ENCODE results near the gene CSMD2. TPM values are rescaled to one million over a fixed set of nuclear protein-coding genes. Genes with fewer than 3 reads are reported as not detected.
A peak's percentile ranks its signal among the peaks of the same experiment; 100 is the strongest.

Gene CSMD2
- total and polyA plus RNA-seq, 7 donors: 0.02 to 0.32 (median 0.10) TPM

DNA sequence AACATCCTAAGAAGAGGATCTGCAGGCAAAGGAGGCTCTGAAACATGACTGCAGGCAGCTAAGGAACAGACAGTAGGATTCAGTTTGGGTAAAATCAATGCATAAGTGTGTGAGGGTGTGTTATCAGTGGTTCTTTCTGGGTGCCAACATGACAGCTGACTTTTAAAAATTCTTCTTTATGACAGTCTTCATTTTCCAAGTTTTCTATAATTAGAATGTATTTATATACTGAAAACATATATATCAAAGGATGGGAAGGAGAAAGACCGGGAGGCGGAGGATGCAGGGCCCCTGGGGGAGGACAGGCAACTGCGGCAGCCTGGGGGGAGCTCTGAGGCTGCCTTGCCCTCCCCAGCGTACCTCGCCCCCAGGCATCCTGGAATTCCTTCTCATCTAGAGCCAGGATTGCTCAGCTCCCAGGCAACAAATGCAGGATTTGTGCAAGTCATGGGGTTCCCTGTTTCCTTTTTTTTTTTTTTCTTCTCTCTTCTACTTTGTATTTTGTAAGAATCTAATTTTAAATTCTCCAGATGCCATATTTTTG, 104.8 kb downstream of the CSMD2 start:
- no peaks in the 10 kb centered on the region for H3K27me3 ChIP-seq (ENCODE audit: insufficient read depth in 3 of 3, low read length in 2 of 3)
- 73 to 82% (median 77%) methylated on average over 5 of the region's 5 CpGs for WGBS, 3 donors
- H3K4me3 ChIP-seq: no peak overlapping the region
- DNase-seq (no peak), ATAC-seq (no peak)
- H3K9me3 ChIP-seq: no peaks in the 10 kb centered on the region
- H3K36me3 ChIP-seq (ENCODE audit: insufficient read depth in 1 of 2, low read depth in 1 of 2): no peaks in the 10 kb centered on the region
- intact Hi-C loops (cut with DNase I): no loop called here
- TF ChIP-seq, protein P1, sequence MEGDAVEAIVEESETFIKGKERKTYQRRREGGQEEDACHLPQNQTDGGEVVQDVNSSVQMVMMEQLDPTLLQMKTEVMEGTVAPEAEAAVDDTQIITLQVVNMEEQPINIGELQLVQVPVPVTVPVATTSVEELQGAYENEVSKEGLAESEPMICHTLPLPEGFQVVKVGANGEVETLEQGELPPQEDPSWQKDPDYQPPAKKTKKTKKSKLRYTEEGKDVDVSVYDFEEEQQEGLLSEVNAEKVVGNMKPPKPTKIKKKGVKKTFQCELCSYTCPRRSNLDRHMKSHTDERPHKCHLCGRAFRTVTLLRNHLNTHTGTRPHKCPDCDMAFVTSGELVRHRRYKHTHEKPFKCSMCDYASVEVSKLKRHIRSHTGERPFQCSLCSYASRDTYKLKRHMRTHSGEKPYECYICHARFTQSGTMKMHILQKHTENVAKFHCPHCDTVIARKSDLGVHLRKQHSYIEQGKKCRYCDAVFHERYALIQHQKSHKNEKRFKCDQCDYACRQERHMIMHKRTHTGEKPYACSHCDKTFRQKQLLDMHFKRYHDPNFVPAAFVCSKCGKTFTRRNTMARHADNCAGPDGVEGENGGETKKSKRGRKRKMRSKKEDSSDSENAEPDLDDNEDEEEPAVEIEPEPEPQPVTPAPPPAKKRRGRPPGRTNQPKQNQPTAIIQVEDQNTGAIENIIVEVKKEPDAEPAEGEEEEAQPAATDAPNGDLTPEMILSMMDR (IDR thresholded peaks at IDR 0.05): no peak
- H3K4me1 ChIP-seq: no peaks in the 10 kb centered on the region
- no peak overlapping the region for H3K27ac ChIP-seq

DNA sequence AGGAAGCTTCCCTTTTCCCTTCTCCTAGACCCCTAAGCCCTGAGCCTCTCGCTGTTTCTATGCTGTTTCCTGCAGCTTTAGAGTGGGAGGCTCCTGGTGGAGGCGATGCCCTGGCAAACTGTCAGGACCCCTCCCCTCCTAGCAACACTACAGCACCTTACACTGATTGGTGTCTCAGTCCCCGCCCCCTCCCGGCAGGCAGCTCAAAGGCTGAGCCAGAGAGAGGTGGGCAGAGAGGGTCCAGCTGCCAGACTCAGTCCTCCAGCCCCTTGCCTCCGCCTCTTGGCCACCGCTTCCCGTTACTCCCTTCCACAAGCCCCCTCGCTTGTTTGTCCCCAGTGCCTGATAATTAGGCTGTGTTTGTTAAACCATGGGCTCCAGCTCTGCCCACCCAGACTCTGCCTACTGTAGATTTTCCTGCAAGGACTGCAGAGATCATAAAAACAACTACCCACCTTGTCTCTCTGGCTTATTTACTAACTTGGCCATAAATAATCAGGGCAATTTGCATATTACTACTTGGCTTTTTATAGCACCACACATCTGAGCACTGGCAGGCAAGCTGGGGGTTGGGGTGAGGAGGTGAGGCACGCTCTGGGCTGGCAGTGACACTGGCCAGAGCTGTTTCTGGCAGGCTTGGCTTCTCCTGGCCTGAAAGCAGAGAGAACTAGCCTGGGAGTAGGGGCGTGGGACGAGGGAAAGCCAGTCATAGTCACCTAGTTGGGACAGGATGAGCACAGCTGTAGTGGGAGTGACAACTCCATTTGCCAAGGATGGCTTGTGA, 107.5 kb downstream of the CSMD2 start:
- intact Hi-C loops (cut with DNase I): no loop called here
- Histone ChIP-seq H3K27me3 (ENCODE audit: insufficient read depth in 3 of 3, low read length in 2 of 3) (no peaks in the 10 kb centered on the region), H3K4me3 (no peak overlapping the region), H3K27ac (no peak overlapping the region), H3K36me3 (ENCODE audit: insufficient read depth in 1 of 2, low read depth in 1 of 2) (no peaks in the 10 kb centered on the region), H3K9me3 (no peaks in the 10 kb centered on the region), H3K4me1 (no peaks in the 10 kb centered on the region)
- 20 to 22% (median 21%) methylated on average over 10 to 11 of the region's 11 CpGs for WGBS, 3 donors
- peak in 1 of 4 donors; percentile 57 for ATAC-seq
- TF ChIP-seq, protein P1 (IDR thresholded peaks at IDR 0.05): no peak
- no peak for DNase-seq

DNA sequence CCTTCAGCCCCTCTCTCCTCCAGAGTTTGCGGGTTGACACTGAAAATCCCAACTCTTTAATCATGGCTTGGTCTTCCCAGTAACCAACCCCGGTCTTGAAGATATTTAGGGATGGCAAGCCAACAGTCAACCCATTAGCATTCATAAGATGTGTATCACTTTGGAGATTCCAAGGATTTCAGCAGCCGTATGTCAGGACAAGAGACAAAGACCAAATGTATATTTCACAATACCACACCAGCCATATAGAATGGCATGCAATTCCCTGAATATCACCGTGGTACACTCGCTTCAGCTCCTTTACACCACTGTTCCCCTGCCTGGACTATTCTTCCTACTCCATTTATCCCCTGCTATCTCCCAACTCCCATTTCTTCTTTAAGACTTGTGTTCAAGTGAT, 109.2 kb downstream of the CSMD2 start:
- no peak for ATAC-seq
- WGBS, 3 donors: 91 to 93% (median 92%) methylated on average over 5 of the region's 5 CpGs

DNA sequence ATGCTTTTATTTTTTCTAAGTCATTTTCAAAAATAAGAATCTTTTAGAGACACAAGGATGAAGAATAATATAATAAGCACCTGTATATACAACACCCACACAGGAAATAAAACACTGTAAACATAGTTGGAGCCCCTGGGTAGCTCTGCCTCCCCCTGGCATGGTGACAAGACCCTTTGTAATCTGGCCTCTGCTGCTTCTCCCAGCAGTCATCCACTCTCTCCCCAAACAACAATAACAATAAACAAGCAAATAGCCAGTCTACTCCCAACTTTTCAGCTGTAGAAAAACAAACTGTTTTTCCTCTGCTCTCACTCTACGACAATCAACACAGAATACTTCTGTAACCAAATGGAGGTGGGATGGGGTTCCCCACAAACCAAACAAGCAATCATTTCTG, 110.1 kb downstream of the CSMD2 start:
- DNase-seq (no peak), ATAC-seq (no peak)
- no peak overlapping the region for H3K4me3 ChIP-seq
- H3K27me3 ChIP-seq (ENCODE audit: insufficient read depth in 3 of 3, low read length in 2 of 3): no peaks in the 10 kb centered on the region
- intact Hi-C loops (cut with DNase I): no loop called here
- no peak overlapping the region for H3K27ac ChIP-seq
- TF ChIP-seq, protein P1 (IDR thresholded peaks at IDR 0.05): no peak
- 16 to 36% (median 33%) methylated on average over 1 of the region's 1 CpG for WGBS, 3 donors
- no peaks in the 10 kb centered on the region for H3K9me3 ChIP-seq
- no peaks in the 10 kb centered on the region for H3K36me3 ChIP-seq (ENCODE audit: insufficient read depth in 1 of 2, low read depth in 1 of 2)
- H3K4me1 ChIP-seq: no peaks in the 10 kb centered on the region

More for the DNA sequence above, 109.2 kb downstream of the CSMD2 start:
- intact Hi-C loops (cut with DNase I): no loop called here
- no peak for DNase-seq
- TF ChIP-seq, protein P1 (IDR thresholded peaks at IDR 0.05): no peak
- Histone ChIP-seq H3K9me3 (no peaks in the 10 kb centered on the region), H3K4me3 (no peak overlapping the region), H3K4me1 (no peaks in the 10 kb centered on the region), H3K27ac (no peak overlapping the region), H3K36me3 (ENCODE audit: insufficient read depth in 1 of 2, low read depth in 1 of 2) (no peaks in the 10 kb centered on the region), H3K27me3 (ENCODE audit: insufficient read depth in 3 of 3, low read length in 2 of 3) (no peaks in the 10 kb centered on the region)

Data from psoas muscle (tissue), 8 donors.